Stimulated activated CD4-positive, alpha-beta T cell treated with anti-CD3 and anti-CD28 coated beads, Interleukin-1b, Interleukin-23, amount 100 ng/mL, for 24 hours (primary cell): ENCODE measurements around the gene USH1G.
"Not testable (repeated sequence)": the region's sequence is repeated elsewhere in the genome, so short reads cannot be mapped to it uniquely, and the experiment has no call there.

ENCODE experiments used
- DNase-seq, 4 experiments: peaks; one replicate each; pipeline ENCODE4 v3.0.0-alpha.2; 2020; ENCODE audit warnings: low read depth in 4 of 4, low spot score in 1 of 4

USH1G gene

DNA sequence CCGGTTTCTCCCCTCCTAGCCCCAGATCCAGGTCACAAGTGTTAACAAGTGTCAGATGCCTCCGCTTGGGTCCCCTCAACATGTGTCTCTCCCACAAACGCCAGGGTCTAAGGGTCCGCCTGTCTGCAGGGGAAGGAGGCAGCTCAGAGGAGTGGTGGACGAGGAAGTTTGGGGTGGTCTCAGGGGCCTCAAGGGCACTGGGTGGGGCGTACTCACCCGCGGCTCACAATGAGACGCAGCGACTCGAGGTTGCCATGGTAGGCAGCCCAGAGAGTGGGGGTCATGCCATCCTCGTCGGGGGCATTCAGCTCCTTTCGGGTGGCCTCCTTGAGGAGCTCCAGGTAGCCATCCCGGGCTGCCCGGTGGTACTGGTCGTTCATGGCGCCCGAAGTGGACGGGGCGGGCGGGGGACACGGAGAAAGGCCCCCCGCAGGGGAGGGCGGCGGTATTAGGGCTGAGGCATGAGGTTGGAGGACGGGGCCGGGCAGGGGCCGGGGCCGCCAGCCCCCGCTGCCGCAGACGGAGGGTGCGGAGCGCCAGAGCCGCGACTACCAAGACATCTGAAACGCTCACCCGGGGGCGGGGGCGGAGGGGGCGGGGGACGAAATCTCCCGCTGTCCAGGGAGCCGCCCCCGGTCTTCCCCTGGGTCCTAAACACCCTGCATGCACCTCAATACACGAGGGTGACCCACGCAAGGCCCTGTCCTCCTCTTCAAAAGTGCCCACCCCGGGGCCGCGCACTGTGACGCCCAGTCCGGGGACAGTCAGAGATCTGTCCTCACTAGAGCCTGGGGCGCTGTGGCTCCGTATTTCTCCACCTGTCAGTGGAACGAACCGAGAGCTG lies at the start of gene USH1G:
USH1G (minus strand) TSS at position 562 of the 844 bp plus-strand sequence; CDS start at position 380, 182 bp downstream.
- DNase-seq, result no peak

DNA sequence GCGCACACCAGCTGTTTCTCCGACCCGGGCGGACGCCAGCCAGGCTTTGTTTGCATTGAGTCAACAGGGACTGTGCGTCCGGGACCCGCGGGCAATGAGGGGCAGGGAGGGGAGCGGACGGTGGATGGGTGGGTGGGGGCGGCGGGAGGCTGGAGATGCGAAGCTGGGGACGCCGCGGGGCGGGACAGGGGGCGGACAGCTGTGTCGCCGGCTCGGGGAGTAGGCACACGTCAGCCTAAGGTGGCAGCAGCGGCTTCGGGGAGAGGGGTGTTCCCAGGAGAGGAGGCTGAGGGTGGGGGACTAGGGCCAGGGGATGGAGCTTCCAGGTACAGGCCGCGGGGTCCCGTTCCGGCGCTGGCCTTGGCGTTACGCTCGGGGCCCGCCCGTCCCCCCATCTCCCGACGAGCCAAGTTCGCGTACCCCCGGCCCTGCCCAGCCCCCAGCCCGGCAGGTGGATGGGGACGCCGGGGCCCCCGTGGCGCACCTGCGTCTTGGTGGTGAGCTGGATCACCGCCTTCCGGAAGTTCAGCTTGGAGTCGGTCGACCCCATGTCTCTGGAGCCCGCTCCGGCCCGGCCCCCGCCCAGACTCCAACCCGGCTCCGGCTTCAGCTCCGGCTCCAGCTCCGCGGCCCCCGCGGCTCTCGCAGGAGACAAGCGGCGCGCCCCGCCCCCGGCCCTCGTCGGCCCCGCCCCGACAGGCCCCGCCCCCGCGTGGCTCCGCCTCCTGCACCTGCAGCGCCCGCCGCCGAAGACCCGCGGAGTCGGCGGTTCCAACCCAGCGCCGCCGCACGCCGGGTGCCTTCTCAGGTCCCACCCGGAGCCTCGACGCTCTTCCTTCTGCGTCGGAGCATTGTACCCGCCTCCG lies 49.3 kb upstream of the USH1G start, which contains the start of gene HID1:
HID1 (minus strand) TSS at position 653 of the 866 bp plus-strand sequence; CDS start at position 550, 103 bp downstream.
- peak; percentile 55 to 69 (median 64) for DNase-seq

DNA sequence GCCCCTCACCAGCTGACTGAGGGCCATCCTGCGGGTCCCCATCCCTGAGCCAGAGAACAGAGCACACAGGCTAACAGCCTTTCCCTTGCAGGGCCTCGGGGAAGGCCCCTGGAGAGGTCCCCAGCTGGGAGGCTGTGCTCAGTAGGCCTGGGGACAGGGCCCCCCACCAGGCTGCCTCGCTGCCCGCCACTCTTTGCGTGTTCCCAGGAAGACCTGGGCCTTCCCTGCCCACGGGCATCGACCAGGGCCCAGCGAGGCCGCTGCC lies 48.7 kb upstream of the USH1G start:
- no peak for DNase-seq

DNA sequence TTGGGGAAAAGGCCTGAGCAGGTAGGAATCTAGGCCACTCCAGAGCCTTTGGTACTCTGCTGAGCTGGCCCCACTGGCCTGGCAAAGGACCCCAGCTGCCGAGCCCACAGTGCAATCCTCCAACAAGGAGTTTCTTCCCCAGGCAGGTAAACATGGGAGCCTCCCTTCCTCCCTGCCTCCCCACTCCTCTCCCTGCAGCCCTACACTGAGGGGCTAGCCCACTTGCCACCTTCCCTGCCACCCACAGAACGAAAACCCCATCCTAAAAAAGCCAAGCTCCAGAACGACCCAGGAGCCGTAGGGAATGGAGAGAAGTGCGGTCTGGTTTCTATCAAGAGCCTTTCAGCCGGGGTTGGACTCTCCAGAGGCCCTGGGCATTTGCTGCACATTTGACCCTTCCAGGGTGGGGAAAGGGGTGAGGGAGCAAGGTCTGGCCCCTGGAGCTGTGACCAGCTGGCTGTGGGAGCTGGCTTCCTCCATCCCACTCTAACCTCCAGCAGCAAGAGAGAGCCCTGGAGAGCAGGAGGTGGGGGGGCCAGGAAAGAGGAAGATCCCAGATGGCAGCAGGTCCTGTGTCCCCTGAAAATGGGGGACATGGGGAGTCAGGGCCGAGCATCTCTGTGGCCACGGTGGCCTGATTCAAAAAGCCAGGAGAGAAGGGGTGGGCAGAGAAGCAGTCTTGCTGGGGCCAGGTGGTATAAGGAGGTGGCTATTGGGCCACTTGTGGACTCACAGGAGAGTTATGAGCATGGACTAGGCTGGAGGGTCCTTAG lies 48.2 kb upstream of the USH1G start:
- DNase-seq, result no peak

DNA sequence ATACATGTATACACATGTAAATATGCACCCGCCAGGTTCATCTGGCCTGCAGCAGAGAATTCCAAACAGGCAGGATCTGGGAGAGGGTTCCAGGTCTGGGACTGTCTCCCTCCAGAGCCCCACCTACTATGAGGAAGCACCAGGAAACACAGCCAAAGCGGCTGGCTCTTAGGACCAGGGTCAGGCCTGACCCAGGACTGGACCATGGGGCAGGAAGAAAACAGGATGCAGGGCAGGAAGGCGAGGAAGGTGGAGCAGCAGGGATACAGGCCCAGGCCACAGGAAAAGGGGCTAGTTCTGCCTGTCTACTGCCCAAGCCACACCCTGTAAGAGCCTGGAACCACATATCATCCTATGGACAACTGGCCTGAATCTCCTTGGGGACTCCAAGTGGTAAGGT lies 47.3 kb upstream of the USH1G start:
- DNase-seq, result no peak

DNA sequence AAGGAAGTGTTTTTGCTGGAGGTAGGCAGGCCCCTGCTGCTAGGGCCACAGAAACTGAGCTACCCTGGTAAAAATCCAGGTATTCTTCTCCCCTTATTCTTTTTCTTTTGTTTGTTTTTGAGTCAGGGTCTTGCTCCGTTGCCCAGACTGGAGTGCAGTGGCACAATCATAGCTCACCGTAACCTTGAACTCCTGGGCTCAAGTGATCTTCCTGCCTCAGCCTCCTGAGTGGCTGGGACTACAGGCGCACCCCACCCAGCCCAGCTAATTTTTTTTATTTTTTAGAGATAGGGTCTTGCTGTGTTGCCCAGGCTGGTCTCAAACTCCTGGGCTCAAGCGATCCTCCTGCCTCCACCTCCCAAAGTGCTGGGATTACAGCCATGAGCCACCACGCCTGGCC lies 46.4 kb upstream of the USH1G start:
- DNase-seq, result not testable (repeated sequence)

DNA sequence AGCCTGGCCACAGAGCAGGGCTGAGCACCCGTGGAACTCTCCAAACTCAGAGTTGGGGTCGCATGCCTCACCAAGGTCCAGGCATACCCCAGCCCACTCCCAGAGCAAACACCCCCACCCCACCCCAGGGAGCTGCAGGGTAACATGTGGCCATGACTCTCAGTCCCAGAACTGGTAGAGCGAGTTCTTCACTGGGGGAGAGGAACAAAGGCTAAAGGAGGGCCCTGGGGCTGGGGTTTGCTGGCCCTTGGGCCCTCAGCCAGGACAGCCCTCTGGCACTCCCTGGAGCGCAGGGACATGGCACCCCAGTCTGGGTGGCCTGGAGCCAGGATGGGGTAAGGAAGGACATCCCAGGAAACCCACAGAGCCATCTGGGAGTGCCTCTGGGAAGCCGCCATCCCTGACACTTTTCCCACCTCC lies 45.3 kb upstream of the USH1G start:
- no peak for DNase-seq

DNA sequence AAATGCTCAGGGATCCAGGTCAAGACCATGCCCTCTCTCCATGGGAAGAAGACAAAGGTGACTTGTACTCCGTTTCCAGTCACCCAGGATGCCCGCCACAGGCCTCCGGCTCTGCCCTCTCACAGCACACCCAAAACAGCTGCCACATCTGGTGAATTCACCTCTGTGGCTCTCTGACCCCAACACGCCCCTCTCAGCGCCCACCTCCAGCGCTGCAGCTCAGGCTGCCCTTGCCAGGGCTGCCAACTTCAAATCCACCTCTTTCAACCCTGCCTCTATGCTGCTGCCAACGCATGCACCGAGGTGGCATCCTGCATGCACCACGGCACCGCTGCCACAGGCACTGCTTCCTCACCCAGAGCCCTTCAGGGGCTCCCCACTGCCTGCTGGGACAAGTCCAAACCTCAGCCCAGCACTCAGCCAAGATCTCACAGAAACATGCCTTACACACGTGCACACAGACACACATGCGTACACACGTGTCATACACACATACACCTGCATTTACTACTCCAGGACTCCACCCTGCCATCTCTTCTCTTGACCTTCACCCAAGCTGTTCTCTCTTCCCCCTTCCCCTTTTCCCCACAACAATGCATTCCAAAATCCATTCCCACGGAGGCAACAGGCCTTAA lies 42.0 kb upstream of the USH1G start:
- no peak for DNase-seq

DNA sequence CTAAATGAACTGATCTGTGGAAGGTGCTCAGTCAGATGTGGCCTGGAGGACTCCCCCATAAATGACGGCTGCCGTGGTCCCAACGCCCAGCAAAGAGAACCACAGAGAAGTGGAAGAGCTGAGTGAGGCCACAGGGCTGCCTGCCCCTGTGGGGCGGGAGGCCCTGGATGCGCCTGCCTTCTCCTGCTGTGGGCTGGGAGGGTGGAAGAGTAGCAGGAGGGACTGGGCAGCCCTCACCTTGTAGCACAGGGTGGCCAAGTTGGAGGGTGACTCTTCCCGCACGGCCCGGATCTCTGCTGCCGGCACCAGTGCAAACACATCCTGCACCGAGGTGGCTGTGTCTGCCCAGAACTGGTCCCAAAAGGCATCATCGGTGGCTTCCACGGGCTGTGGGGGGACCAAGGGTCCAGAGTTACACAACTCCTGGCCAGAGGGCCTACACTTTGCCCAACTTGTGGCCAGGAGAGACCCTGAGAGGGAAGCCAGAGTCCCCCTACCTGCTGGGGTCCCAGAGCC lies 41.2 kb upstream of the USH1G start:
- DNase-seq, result no peak

DNA sequence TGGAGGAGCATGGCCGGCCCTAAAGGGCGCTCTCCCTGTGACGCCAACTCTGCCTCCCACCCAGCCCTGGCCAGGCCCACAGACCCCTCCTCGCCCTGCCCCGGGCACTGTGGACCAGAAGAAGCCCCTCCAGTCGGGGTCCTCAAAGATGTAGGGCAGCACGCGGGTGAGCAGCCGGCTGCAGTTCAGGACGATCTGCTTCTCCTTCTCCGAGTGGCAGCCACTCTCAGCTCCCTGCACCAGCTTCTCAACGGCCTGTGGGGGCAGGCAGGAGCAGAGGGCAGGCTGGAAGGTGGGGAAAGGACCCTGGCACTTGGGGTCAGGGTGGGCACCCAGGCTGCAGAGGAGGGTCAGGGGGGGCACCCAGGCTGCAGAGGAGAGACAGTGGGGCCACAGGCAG lies 40.6 kb upstream of the USH1G start:
- no peak for DNase-seq

DNA sequence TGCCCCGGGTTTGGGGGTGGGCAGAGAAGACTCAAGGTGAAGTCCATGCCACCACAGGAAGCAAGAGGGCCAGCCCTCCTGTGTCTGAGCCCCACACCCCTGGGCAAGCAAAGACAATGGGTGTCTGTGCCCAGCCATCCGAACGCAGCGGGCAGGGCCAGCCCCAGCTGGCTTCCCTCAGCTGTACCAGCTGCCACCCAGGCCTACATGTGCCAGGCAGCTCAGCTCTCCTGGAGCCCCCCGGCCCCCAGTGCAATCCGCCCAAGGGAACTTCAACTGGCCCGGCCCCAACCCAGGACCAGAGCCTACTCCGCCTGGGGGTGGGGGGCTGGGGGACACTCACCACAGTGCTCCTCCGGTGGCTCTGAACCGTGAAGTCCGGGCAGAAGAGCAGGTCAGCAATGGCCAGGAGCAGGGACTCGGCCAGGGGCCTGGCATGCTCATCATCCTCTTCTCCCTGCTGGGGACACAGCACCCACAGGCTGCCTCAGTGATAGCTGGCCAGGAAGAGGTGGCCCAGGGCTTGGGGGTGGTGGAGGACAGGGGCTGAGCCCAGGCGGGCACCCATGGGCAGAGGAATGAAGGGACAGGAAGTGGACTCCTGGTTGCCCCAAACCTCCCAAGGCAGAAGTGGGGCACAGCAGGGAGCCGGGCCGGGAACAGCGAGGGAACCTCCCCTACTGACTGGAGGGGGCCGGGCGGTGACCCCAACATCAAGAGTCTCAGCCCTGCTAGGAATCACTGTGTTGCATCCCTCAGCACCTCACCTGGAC lies 39.8 kb upstream of the USH1G start:
- DNase-seq, result no peak

DNA sequence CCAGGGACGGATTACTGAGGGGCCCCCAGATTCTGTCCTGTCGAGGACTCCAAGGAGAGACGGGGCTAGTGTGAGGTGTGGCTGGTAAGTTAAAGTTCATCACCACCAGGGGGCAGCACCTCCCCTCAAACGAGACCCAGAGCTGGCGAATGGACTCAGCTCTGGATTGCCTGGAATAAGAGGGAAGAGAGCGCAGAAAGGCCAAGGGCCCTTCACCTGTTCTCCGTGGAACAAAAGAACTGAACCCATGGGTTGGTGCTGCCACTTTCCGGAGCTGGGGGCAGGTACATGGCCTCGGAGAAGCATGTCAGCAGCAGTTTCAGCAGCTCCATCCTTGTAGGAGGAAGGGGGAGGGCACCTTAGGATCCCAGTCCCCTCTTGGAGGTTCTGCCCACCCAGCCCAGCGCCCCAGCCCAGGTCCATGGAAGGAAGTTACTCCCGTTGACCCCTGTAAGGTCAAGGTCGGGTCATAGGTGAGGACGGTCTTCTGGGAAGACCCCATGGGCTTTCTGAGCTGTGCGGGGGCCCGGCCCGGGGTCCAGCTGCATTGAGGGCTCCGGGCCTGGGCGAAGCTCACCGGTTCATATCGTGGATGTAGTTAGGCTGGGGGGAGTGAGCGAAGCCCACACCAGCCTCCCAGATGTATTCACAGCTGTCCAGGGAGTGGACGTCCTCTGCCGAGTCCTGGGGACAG lies 38.7 kb upstream of the USH1G start:
- peak; percentile 74 to 89 (median 81) for DNase-seq

DNA sequence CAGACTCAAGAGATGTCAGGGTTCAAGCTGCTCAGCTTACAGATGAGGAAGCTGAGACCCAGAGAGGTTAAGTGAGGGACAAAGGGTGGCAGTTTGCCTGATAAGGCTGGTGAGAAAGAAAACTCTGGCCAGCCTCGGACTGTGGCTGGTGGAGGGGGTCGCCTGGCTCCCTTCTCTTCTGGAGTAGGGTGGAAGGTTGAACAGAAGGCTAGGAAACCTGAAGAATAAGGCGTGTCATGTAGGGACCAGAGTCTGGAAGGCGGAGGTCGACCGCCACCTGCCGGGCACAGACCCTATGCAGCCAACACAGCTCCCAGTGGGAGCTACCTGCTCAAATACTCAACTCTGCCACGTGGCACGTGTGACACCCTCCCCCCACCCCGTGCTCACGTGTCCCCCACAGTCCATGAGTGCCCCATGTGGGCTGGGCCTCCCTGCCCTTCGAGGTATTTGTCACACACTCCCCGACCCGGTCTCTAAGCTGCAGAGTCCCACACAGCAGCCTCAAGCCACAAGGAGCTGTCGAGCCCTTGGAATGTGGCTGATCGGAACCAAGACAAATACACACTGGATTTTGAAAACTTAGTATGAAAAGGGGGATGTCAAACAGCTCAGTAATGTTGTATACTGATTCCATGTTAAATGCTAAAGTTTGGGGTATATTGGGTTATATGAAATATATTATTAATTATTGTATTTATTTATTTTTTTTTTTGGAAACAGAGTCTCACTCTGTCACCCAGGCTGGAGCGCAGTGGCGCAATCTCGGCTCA lies 37.7 kb upstream of the USH1G start:
- DNase-seq, result peak in 2 of 4 experiments; percentile 30 to 50

DNA sequence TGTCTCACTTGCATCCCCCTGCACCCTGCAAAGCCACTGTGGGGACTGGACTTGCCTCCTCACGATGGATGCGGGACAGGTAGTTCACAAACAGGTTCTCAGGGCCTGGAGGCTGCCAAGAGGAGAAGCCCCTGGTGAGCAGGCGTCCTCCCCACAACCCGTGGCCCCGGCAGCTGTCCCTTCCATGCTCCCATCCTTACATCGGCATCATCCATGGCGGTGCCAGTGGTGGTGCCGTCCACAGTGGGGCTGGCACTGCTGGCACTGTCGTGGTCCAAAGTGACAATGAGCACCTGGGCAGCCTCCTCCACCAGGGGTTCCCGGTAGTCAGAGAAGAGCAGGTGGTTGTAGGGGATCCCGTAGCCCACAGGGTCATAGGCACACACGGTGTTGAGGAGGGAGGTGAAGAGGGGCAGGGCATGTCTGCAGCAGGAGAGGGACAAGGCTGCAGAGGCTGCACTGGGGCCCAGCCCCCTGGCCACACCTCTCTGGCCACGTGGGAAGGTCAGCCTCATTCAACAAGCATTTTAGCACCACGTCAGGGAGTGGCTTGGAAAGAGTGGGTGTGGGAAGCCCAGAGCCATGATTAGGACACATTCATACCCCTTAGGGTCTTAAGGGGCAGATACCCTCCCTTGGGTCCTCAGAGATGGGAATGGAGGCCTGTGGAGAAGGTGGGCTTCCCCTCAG lies 36.9 kb upstream of the USH1G start:
- DNase-seq, result no peak

DNA sequence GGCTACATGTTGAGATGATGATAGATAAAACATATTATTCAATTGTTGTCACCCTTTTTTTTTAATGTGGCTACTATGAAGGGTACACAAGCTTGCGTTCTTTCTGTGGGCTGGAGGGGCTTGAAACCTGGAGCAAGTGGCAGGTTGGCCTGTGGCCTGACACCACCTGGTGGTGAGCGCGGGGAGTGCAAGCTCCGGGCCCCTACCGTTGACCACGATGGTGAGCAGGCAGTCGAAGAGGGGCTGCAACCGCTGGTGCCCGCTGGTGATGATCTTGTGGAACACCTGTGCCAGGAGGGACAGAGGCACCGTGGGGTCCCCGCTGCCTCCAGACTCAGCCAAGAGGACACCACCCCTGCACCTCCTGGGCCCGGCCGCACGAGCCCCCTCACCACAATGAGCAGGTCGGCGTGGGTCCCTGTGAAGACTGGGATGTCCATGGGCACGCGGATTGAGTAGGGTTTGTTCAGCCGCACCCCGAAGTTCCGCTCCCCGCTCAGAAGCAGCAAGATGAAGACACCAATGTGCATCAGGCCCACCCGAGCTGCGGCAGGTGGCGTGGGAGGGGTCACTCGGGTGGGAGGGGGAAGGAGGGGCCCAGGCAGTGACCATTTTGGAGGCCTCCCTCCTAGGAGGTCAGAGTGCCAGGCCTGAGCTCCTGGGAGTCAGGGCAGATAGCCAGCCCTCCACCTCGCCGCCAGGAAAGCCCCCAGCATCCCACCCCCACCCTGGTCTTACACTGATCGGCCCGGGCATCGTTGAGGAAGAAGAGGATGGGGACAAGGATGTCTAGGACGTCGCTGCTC lies 35.1 kb upstream of the USH1G start:
- peak; percentile 49 to 81 (median 69) for DNase-seq

DNA sequence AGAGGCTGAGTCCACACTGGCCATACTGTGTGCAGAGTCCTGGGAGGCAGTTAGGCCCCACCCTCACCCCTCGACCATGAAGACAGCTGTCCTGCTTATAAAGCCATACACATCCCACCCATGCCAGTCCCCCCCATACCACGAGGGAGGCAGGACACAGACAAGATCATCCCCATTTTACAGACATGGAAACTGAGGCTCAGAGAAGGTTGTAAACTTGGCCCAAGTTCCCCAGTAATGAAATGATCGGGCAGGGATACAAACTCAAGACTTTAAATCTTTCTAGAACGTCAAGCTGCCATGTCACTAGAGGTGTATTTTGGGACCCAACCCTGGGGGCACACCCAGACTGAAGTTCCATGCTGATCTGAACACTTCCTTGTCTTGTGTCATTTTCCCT lies 33.0 kb upstream of the USH1G start:
- DNase-seq, result no peak
